H4 (cell line): ENCODE results near the gene RNF4. TPM values are rescaled to one million over a fixed set of nuclear protein-coding genes. Genes with fewer than 3 reads are reported as not detected.
"Not testable (repeated sequence)": the region's sequence is repeated elsewhere in the genome, so short reads cannot be mapped to it uniquely, and the experiment has no call there.

Experiments used
- DNase-seq: peaks from one replicate; pipeline ENCODE4 v3.0.0-alpha.2; 2015; ENCODE audit warnings: low spot score
- total RNA-seq: library from RNA; depleted of rRNA; stranded (reverse); fragments of >200 nt; shearing (Covaris generic); gene quantifications from 2 replicates; pipeline ENCODE4 v1.2.3, GENCODE V29; 2014

The RNF4 gene
- total RNA-seq, 1 experiment from 2014 or later: 72.9 TPM

GRCh38 chr4:2486981-2487380 is 18.1 kb downstream of the RNF4 start:
- DNase-seq: no peak

DNA sequence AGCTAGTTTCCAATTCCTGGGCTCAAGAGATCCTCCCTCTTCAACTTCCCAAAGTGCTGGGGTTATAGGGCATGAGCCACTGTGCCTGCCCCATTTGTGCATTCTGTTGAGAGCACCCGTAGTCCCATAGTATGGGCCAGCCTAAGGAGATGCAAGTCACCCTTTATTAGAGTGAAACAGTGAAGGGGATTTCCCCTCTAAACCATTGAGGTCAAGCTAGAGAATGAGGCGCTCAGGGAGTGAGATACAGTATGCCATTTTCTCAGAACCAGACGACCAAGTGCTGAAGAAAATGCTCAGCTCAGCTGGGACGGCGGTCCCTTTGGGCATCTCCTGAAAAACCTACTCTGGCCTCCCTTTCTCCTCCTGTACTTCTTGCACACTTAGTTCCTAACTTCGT is 18.7 kb downstream of the RNF4 start:
- DNase-seq: no peak

GRCh38 chr4:2489081-2489805 is 20.3 kb downstream of the RNF4 start:
- DNase-seq: no peak

DNA sequence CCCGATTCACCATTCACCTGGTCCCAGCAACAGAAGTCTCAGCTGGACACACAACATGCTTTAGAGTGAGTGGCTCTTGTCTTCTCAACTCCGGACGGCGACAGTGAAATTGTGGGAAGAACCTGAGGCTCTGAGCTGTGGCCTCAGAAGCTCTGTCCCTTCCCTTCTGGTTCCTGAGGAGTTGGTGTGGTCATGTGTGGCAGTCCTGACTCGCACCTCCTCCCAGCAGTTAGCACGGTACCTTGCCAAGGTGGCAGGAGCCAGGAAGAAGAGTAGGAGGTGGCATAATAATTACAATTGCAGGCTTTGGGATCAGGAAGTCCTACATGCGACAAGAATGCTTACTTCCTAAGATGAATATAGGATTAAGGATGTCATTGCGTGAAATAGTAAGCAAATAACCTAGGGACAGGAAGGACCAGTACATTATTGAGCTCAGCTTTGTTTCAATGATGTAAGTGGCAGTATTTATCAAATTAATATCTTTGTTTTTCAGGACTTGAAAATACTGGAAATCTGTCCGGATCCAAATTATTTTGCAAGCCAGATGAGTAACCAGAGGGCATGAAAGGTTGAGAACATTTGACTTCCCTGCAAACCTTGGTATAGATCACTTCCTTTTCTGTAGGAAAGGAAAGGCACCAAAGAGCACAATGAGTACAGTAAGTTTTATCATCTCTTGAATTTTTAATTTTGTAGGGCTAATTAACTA is 21.1 kb downstream of the RNF4 start:
- no peak for DNase-seq

DNA sequence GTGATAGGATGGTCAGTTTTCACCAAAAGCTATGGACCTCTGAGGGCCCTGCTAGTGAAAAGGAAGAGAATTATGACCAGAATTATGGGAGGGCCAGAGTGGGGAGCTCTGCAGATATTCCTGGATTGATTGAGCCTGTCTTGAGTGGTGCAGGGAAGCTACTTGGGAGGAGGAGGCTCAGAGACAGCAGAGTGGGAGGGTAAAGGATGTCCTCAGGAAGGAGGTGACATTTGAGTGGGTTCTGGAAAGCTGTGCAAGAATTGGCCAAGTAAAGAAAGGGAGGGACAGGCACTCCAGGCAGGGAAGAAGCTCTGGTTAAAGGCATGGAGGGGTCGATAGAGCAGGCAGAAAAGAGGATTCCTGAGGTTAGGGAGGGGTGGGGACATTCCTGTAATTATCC is 24.1 kb downstream of the RNF4 start:
- DNase-seq: no peak

GRCh38 chr4:2494992-2495391 is 26.1 kb downstream of the RNF4 start:
- no peak for DNase-seq

DNA sequence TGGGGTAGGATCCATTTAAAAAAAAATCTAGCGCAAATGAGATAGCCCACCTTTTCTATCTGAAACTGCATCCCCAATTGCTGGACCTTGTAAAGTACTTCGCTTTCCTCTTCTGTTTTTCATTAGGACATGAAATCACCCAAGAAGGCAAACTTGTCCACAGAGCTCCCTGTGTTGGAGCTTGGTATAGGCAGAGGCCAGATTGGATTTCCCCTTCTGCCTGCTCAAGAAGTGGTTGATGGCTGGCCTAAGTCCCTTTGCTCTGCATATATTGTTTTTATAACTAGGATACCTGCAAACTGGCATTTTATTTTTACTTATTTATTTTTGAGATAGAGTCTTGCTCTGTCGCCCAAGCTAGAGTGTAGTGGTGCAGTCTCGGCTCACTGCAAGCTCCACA is 28.4 kb downstream of the RNF4 start:
- no peak for DNase-seq

DNA sequence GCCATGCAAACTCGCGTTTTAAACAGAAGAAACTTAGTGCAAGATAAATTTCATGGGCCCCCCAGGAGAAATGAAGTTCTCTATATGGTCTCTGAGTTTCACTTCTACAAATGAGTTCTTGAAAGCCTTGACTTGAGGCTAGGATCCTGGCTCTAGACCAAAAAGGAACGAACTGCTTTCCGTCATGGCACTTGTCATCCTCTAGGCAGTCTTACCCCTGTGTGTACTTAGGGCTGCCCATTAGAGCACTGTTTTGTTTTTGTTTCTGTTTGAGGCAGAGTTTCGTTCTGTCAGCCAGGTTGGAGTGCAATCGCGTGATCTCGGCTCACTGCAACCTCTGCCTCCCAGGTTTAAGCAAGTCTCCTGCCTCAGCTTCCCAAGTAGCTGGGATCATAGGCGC is 29.0 kb downstream of the RNF4 start:
- no peak for DNase-seq

- no peak for DNase-seq
These were observed 31.6 kb downstream of the RNF4 start for GRCh38 chr4:2500547-2500946.

GRCh38 chr4:2501034-2501594 is 32.2 kb downstream of the RNF4 start:
- DNase-seq: no peak

- no peak for DNase-seq
These were observed 34.9 kb downstream of the RNF4 start for GRCh38 chr4:2503809-2504208.

DNA sequence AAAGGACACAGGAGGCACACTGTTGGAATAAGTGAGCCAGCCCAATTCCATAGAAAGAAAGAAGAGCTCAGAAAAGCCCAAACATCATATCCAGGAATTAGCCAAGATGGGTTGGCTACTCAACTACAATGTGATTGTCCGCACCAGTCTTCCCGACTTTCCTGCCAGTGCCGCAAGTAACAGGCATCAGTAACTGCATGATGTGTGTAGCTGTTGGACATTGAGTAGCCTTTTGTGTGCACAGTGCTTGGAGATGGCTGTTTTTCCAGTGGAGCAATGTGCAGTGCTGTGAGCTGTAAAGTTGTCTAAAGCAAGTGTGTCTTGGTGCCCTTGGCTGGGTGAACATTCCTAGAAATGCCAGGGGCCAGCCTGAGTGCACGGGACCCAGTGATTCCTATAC is 38.4 kb downstream of the RNF4 start:
- no peak for DNase-seq

GRCh38 chr4:2507855-2508254 is 38.9 kb downstream of the RNF4 start:
- DNase-seq: no peak

DNA sequence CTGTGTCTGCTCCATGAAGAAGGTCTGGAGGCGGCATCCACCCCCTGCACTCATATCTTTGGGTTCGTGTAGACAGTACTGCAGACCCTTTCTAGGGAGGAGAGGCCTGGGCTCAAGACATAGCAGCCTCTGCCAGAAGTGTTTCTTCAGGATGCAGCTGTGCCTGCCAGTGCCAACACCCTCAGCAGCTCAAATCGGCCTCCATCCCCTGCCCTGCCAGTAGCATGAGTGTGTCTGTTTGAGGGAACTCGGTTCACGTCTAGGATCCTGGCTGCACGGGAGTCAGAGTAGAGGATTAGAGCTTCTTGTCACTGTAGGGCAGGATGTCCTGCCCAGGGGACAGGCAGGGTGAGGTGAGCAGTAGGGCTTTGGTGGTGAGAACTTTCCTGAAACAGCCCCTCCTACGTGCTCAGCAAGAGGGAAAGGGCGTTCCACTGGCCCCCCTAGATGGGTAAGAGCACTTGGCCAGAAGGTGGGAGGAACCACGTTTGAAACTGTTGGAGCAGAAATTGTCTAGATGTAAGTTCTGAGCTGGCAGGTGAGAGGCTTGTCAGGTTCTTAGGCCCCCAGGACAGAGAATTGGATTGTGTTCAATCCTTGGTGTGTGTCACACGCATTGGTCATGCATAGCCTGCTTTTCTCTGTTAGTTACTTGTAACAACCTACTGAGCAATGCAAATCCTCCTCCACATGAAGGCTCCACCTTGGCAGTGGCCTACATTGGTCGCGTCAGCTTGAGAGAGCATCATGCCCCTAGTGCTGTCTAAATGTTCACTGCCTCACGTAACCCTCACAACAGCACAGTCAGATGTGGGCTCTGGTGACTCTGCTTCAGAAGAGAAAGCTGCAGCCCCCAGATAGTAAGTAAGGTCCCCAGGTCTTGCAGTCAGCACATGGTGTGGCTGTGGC is 41.7 kb downstream of the RNF4 start:
- DNase-seq: no peak

DNA sequence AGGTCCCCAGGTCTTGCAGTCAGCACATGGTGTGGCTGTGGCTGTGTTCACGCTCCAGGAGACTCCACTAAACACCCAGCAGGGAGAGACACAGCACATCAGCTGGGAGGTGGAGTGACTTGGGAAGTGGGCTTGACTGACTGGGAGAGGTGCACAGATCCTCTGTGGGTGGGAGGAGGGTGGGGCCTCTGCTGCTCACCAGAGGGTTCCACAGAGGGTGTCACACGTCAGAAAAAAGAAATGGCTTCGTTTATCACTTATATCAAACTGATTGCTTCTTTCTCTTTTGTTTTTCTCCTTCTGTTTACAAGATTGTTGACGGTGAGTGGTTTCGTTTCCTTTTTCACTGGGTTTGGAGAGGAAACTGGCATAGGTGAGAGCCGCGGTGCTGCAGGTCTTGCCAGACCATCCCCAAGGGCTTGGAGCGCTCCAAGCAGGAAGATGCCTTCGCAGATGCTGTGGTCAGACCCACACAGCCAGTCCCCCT is 42.8 kb downstream of the RNF4 start:
- no peak for DNase-seq

DNA sequence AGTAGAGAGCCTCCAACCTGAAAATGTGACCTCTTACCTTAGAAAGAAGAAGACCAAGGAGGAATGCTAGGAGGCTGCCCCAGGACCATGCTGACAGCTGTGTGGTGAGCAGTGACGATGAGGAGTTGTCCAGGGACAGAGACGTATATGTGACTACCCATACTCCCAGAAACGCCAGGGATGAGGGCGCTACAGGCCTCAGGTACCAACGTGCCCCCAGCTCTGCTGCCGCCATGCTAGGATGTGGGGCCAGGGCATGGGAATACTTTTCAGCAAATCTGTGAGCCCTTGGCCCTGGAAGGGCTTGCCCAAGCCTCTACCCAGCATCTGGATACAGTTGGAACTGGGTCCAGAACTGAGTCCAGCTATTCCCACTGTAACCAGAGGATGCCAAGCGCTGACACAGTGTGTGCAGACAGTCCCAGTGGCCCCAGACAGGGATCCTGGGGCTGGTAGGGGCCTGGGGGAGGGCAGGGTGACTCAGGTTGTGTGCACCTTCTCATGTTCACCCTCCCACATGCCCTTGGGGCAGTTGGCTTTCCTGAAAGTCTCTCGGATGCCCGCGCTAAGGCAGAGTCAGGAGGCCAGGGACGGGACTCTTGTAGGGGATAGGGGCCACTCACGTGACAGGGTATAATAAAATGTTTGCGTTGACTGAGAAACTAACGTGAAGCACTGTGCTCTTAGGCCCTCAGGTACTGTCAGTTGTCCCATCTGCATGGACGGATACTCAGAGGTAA is 43.7 kb downstream of the RNF4 start:
- DNase-seq: no peak

GRCh38 chr4:2514193-2514592 is 45.3 kb downstream of the RNF4 start:
- DNase-seq: not testable (repeated sequence)

DNA sequence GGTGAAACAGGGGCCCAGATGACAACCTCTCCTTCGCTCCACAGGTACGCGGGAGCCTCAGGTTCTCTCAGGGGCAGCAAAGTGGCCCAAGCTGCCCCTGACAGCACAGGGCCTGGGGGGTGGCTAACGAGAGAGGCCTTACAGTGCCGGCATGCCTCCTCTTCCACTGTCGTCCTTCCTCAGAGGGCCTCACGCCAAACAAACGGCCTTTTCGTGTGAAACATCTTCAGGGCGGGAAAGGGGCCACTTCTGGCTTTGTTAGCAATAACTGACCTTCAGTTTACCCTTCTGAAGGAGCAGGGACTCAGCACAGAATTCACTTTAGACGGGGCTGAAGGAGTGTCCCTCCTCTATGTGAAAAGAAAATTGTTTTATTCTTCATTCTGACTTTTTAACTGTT is 46.0 kb downstream of the RNF4 start:
- not testable (repeated sequence) for DNase-seq

GRCh38 chr4:2515830-2516550 is 47.1 kb downstream of the RNF4 start:
- DNase-seq: no peak

GRCh38 chr4:2516635-2517034 is 47.7 kb downstream of the RNF4 start:
- DNase-seq: no peak

DNA sequence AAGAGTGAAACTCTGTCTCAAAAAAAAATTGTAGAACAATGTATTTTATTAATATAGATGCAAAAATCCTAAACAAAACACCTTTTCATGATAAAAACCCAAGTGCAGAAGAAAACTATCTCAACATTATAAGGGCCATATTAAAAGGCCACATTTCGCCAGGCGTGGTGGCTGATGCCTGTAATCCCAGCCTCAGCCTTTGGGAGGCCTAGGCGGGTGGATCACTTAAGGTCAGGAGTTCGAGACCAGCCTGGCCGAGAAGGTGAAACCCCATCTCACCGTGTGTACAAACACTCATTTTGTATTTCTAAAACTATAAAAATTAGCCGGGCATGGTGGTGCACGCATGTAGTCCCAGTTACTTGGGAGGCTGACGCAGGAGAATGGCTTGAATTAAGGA is 57.7 kb downstream of the RNF4 start:
- no peak for DNase-seq
